ENCODE data around the gene FBXO46.

GRCh38 chr19:45676851-45677263 is 53.8 kb downstream of the FBXO46 start:
- TF ChIP-seq POLR2A (IDR thresholded peaks at IDR 0.05; ENCODE audit: low read depth, low read length) (no peak), CTCF (conservative IDR thresholded peaks at IDR 0.05; ENCODE audit: low read depth, low read length) (no peak), MXI1 (IDR thresholded peaks at IDR 0.05; ENCODE audit: borderline replicate concordance, low read depth, low read length) (no peak), CEBPB (IDR thresholded peaks at IDR 0.05; ENCODE audit: low read depth, low read length) (no peak), RFX5 (IDR thresholded peaks at IDR 0.05; ENCODE audit: low read depth, low read length) (no peak), RAD21 (IDR thresholded peaks at IDR 0.05; ENCODE audit: low read length) (no peak), CHD1 (IDR thresholded peaks at IDR 0.05; ENCODE audit: low read depth, low read length) (no peak), MAZ (IDR thresholded peaks at IDR 0.05; ENCODE audit: borderline replicate concordance, low read depth, low read length) (no peak)

Data from IMR-90 (cell line).